GM12892 (cell line): ENCODE data around the gene MMP20.

Experiments
- POLR2A ChIP-seq: IDR thresholded peaks from 2 replicates; pipeline ENCODE4 v1.6.1; 2011; ENCODE audit warnings: low read depth, low read length, control low read depth
- POLR2AphosphoS5 ChIP-seq: IDR thresholded peaks from 2 replicates; pipeline ENCODE4 v1.6.1; 2011; ENCODE audit warnings: low read depth, low read length, control low read depth
- TAF1 ChIP-seq: IDR thresholded peaks from 2 replicates; pipeline ENCODE4 v1.6.1; 2011; ENCODE audit warnings: low read depth, mild to moderate bottlenecking, control low read depth, low read length, borderline replicate concordance

GRCh38 chr11:102622258-102622657, 2.9 kb downstream of the MMP20 start:
- TF ChIP-seq POLR2AphosphoS5 = no peak
- no peak for TF ChIP-seq POLR2A
- TF ChIP-seq TAF1 = no peak
